RWPE2 (cell line): ENCODE results near the gene SPIN3.
"Not testable (repeated sequence)": the region's sequence is repeated elsewhere in the genome, so short reads cannot be mapped to it uniquely, and the experiment has no call there.

Source experiments
- ATAC-seq: fragments of 200-7000 bp; cut with Tn5 transposase; 3 replicates; pipeline ENCODE4 v1.9.1; 2021; ENCODE audit warnings: low read depth
- DNase-seq: peaks from one replicate; pipeline ENCODE4 v3.0.0-alpha.2; 2020; ENCODE audit warnings: low spot score
- H3K27ac ChIP-seq: fragments of 450-650 bp; 2 replicates; pipeline ENCODE4 v1.5.1; 2017; ENCODE audit warnings: mild to moderate bottlenecking; ENCODE audit not compliant: poor library complexity, severe bottlenecking
- H3K27me3 ChIP-seq: fragments of 250-450 bp; sonication (Bioruptor Pico); 2 replicates; pipeline ENCODE4 v1.5.1; 2021; ENCODE audit warnings: mild to moderate bottlenecking, moderate library complexity; ENCODE audit not compliant: insufficient read depth, poor library complexity, severe bottlenecking
- H3K36me3 ChIP-seq: fragments of 250-450 bp; sonication (Bioruptor Pico); 2 replicates; pipeline ENCODE4 v1.5.1; 2020; ENCODE audit warnings: low read depth, mild to moderate bottlenecking, moderate library complexity
- H3K4me1 ChIP-seq: fragments of 250-450 bp; sonication (Bioruptor Pico); 2 replicates; pipeline ENCODE4 v1.5.1; 2021; ENCODE audit warnings: mild to moderate bottlenecking, moderate library complexity; ENCODE audit not compliant: insufficient read depth, poor library complexity, severe bottlenecking
- H3K4me3 ChIP-seq: fragments of 250-450 bp; sonication (Bioruptor Pico); 2 replicates; pipeline ENCODE4 v1.5.1; 2021; ENCODE audit warnings: mild to moderate bottlenecking, moderate library complexity; ENCODE audit not compliant: severe bottlenecking
- H3K9me3 ChIP-seq: fragments of 250-450 bp; sonication (Bioruptor Pico); 2 replicates; pipeline ENCODE4 v1.5.1; 2021; ENCODE audit warnings: mild to moderate bottlenecking, moderate library complexity; ENCODE audit not compliant: severe bottlenecking
- TF ChIP-seq, protein P1 (sequence below): fragments of 450-650 bp; IDR thresholded peaks from one replicate; pipeline ENCODE4 v1.5.1; 2017; ENCODE audit warnings: mild to moderate bottlenecking, moderate library complexity; ENCODE audit not compliant: poor library complexity, severe bottlenecking

The SPIN3 gene

GRCh38 chrX:56995271-56995994 is at the start of gene SPIN3:
Gene SPIN3 (minus strand): TSS chrX:56995541. CDS start chrX:56994947, 594 bp downstream.
- H3K27me3 ChIP-seq: no peaks in the 10 kb centered on the region
- DNase-seq (peak; percentile 81), ATAC-seq (peak; percentile 97)
- H3K4me1 ChIP-seq: no peaks in the 10 kb centered on the region
- no peaks in the 10 kb centered on the region for H3K9me3 ChIP-seq
- H3K4me3 ChIP-seq: peak within 1 kb of the TSS; percentile 44
- no peaks in the 10 kb centered on the region for H3K36me3 ChIP-seq
- TF ChIP-seq, protein P1, sequence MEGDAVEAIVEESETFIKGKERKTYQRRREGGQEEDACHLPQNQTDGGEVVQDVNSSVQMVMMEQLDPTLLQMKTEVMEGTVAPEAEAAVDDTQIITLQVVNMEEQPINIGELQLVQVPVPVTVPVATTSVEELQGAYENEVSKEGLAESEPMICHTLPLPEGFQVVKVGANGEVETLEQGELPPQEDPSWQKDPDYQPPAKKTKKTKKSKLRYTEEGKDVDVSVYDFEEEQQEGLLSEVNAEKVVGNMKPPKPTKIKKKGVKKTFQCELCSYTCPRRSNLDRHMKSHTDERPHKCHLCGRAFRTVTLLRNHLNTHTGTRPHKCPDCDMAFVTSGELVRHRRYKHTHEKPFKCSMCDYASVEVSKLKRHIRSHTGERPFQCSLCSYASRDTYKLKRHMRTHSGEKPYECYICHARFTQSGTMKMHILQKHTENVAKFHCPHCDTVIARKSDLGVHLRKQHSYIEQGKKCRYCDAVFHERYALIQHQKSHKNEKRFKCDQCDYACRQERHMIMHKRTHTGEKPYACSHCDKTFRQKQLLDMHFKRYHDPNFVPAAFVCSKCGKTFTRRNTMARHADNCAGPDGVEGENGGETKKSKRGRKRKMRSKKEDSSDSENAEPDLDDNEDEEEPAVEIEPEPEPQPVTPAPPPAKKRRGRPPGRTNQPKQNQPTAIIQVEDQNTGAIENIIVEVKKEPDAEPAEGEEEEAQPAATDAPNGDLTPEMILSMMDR: no peak
- H3K27ac ChIP-seq: peak within 1 kb of the TSS; percentile 29

DNA sequence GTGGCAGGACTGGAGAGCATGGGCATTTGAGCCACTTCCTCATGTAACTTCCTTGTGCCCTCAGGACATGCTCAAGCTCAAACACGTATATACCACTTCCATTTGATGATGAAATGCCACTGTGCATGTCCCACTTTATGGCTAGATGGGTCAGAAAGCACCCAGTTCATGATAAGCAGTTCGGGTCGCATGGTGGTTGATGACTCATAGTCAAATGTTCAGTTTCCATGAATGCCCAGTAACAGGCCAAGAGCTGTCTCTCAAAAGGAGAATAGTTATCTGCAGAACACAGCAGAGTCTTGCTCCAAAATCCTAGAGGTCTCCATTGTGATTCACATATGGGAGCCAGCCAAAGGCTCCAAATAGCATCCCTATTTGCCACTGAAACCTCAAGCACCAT is 48.9 kb upstream of the SPIN3 start:
- Histone ChIP-seq H3K9me3 (no peaks in the 10 kb centered on the region), H3K27ac (no peak overlapping the region), H3K27me3 (no peaks in the 10 kb centered on the region), H3K36me3 (no peaks in the 10 kb centered on the region), H3K4me3 (no peak overlapping the region), H3K4me1 (no peaks in the 10 kb centered on the region)
- no peak for DNase-seq
- TF ChIP-seq, protein P1: no peak
- ATAC-seq: no peak

DNA sequence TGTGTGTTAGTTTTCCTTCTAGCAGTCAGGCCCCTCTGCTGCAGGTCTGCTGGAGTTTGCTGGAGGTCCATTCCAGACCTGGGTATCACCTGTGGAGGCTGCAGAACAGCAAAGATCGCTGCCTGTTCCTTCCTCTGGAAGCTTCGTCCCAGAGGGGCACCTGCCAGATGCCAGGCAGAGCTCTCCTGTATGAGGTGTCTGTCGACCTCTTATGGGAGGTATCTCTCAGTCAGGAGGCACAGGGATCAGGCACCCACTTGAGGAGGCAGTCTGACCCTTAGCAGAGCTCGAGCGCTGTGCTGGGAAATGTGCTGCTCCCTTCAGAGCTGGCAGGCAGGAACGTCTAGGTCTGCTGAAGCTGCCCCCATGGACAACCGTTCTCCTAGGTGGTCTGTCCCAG is 41.9 kb upstream of the SPIN3 start:
- H3K27me3 ChIP-seq, H3K4me1 ChIP-seq, H3K9me3 ChIP-seq, H3K4me3 ChIP-seq, ATAC-seq, H3K27ac ChIP-seq, H3K36me3 ChIP-seq, DNase-seq: not testable (repeated sequence)

- no peaks in the 10 kb centered on the region for H3K36me3 ChIP-seq
- DNase-seq (no peak), ATAC-seq (no peak; the same call in 2 of the 3 replicates)
- no peaks in the 10 kb centered on the region for H3K9me3 ChIP-seq
- no peaks in the 10 kb centered on the region for H3K4me1 ChIP-seq
- TF ChIP-seq, protein P1: no peak
- H3K27ac ChIP-seq: peak overlapping the region; percentile 29
- no peaks in the 10 kb centered on the region for H3K27me3 ChIP-seq
- H3K4me3 ChIP-seq: peak overlapping the region; percentile 44
Measured at GRCh38 chrX:56994375-56995270, 718 bp downstream of the SPIN3 start.

DNA sequence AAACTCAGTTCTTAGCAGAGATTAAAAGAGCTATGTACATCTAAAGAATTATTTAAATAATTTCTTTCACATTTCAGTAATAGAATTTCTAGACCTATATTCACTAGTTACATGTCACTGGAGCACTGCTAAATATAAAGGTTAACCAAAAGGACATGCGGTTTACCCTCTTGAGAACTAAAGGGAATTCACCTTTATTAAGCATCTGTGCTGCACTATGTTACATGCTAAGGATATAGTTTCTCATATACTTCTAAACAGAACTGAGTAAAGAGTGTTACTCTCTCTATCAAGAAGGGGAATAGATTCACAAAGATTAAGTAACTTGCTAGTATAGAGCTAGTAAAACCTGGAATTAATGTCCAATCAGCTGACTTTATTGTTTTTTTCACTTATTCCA is 7.6 kb downstream of the SPIN3 start:
- ATAC-seq (no peak), DNase-seq (no peak)
- Histone ChIP-seq H3K27me3 (no peaks in the 10 kb centered on the region), H3K36me3 (no peaks in the 10 kb centered on the region), H3K4me3 (no peak overlapping the region), H3K9me3 (no peaks in the 10 kb centered on the region), H3K4me1 (no peaks in the 10 kb centered on the region), H3K27ac (no peak overlapping the region)
- TF ChIP-seq, protein P1: no peak
